Activated CD4-positive, alpha-beta T cell treated with anti-CD3 and anti-CD28 coated beads for 36 hours (primary cell): Measurements from ENCODE around the gene FAM117B. TPM values are rescaled to one million over a fixed set of nuclear protein-coding genes. Genes with fewer than 3 reads are reported as not detected.
A peak's percentile ranks its signal among the peaks of the same experiment; 100 is the strongest.

Experiments
- ATAC-seq: fragments of 200-7000 bp; cut with Tn5 transposase; one replicate; pipeline ENCODE4 v1.10.0; 2021; ENCODE audit warnings: mild to moderate bottlenecking, moderate library complexity
- CTCF ChIA-PET: fragments of 350-600 bp; sonication (Branson Sonifier 250); formaldehyde crosslinking; loops from one replicate; lab custom pipeline; 2021; ENCODE audit warnings: antibody characterized with exemption; lab: Charles Lee
- POLR2A ChIA-PET: fragments of 350-600 bp; sonication (Branson Sonifier 250); formaldehyde crosslinking; loops from one replicate; lab custom pipeline; 2021; ENCODE audit warnings: antibody characterized with exemption, inconsistent platforms; lab: Charles Lee
- DNase-seq: peaks from one replicate; pipeline ENCODE4 v3.0.0-alpha.2; 2020
- H3K27ac Mint-ChIP-seq: one replicate; pipeline ENCODE4 v1.8.0; 2021; ENCODE audit warnings: mixed read lengths
- H3K27me3 Mint-ChIP-seq: one replicate; pipeline ENCODE4 v1.8.0; 2021; ENCODE audit warnings: mixed read lengths
- H3K36me3 Mint-ChIP-seq: one replicate; pipeline ENCODE4 v1.8.0; 2021; ENCODE audit warnings: low read depth, mixed read lengths
- H3K4me1 Mint-ChIP-seq: one replicate; pipeline ENCODE4 v1.8.0; 2021; ENCODE audit warnings: mixed read lengths
- H3K4me3 Mint-ChIP-seq: one replicate; pipeline ENCODE4 v1.8.0; 2021; ENCODE audit warnings: mild to moderate bottlenecking, moderate library complexity, mixed read lengths
- H3K9me3 Mint-ChIP-seq: one replicate; pipeline ENCODE4 v1.8.0; 2021; ENCODE audit warnings: low read depth, mixed read lengths
- intact Hi-C, 2 experiments: fragments of 100-400 bp; cut with DNase I in 1 of 2; cut with micrococcal nuclease in 1 of 2; formaldehyde crosslinking; loops; one replicate each; pipeline versions ENCODE4 v1.14.2 to v1.15.1; 2022 to 2024; cut with DNase I, micrococcal nuclease
- total RNA-seq, 2 experiments: library from RNA; stranded (reverse); gene quantifications; one replicate each; pipeline ENCODE4 v1.2.3, GENCODE V29; 2021

FAM117B gene
- total RNA-seq, 2 experiments from 2014 or later = 15.3 to 16.6 TPM

DNA sequence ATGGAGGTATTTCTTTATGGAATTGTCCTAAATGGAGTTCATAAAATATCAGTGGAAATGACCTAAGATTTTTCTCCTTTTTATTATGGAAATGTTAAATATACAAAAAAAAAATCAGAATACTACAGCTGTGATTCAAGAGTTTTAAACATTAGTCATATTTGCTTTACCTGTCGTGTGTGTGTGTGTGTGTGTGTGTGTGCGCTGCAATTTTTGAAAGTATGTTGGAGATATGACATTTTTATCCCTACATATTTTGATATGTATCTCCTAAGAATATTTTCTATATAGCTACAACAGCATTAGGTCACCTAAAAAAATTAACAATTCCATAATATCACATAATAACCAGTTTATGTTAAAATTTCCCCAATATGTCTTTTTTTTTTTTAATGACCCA is 85.5 kb downstream of the FAM117B start:
- DNase-seq (no peak), ATAC-seq (no peak)
- peaks cover 11% of the 10 kb centered on the region for H3K9me3 Mint-ChIP-seq
- H3K4me1 Mint-ChIP-seq = peaks cover 39% of the 10 kb centered on the region
- H3K27ac Mint-ChIP-seq = no peak overlapping the region
- H3K27me3 Mint-ChIP-seq = no peaks in the 10 kb centered on the region
- no peak overlapping the region for H3K4me3 Mint-ChIP-seq
- peaks cover 19% of the 10 kb centered on the region for H3K36me3 Mint-ChIP-seq
- POLR2A ChIA-PET = no interaction called here
- CTCF ChIA-PET = interaction anchor here (0.6 to 1.0 kb wide), 3 partner anchors 22 to 868 kb away, joined by 3 to 4 read pairs (median 3); no protein-coding TSS in a partner anchor
- intact Hi-C loops = no loop called here

DNA sequence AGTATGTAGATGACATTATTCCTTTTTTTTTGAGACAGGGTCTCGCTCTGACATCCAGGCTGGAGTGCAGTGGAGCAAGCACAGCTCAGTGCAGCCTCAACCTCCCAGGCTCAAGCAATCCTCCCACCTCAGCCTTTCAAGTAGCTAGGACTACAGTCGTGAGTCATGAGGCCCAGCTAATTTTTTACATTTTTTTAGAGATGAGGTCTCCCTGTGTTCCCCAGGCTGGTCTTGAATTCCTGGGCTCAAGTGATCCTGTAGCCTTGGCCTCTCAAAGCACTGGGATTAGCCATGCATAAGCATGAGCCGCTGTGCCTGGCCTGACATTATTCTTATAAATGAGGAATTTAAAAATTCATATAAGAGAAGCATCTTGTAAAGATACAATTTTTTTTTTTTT is 86.9 kb downstream of the FAM117B start:
- H3K27me3 Mint-ChIP-seq = no peaks in the 10 kb centered on the region
- DNase-seq = no peak
- H3K27ac Mint-ChIP-seq = no peak overlapping the region
- no peak overlapping the region for H3K4me3 Mint-ChIP-seq
- H3K36me3 Mint-ChIP-seq = peaks cover 17% of the 10 kb centered on the region
- CTCF ChIA-PET = no interaction called here
- POLR2A ChIA-PET = interaction anchor here (0.6 kb wide), 1 partner anchor 19 kb away, joined by 3 read pairs; no protein-coding TSS in a partner anchor
- H3K4me1 Mint-ChIP-seq = peaks cover 36% of the 10 kb centered on the region
- ATAC-seq = no peak
- intact Hi-C loops = no loop called here
- H3K9me3 Mint-ChIP-seq = peaks cover 4% of the 10 kb centered on the region

DNA sequence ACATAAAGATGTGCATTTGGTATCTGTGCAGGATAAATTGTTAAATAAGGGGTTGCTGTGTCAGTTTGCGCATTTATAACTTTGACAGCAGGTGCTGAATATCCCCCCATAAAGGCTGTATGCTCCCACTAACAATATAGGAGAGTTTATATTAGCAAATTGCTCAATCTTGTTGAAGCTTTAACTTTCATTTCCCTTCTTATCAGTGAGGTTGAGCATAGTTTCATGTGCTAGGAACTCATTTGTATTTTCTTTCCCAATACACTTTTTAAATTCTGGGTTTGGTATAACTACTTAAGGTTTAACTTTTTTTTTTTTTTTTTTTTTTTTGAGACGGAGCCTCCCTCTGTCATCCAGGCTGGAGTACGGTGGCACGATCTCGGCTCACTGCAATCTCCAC is 89.0 kb downstream of the FAM117B start:
- intact Hi-C loops = no loop called here
- Mint-ChIP-seq H3K27ac (no peak overlapping the region), H3K4me3 (no peak overlapping the region), H3K9me3 (no peaks in the 10 kb centered on the region), H3K27me3 (no peaks in the 10 kb centered on the region), H3K36me3 (peaks cover 17% of the 10 kb centered on the region), H3K4me1 (peaks cover 21% of the 10 kb centered on the region)
- POLR2A ChIA-PET = no interaction called here
- DNase-seq (no peak), ATAC-seq (no peak)
- CTCF ChIA-PET = no interaction called here

DNA sequence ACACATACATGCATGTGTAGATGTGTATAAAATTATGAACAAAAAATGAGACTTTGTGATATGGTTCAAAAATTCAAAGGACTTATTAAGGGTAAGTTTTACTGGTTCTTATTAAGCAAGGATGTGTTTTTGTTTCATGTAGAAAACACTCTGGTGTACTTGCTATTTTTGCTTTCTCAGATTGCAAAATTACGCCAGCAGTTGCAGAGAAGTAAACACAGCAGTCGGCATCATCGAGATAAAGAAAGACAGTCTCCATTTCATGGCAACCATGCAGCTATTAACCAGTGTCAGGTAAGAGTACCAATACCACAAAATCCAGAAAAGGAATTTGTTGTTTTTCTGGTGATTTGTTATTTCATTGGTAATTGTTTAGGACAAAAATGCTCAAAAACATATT is 91.3 kb downstream of the FAM117B start:
- DNase-seq (no peak), ATAC-seq (no peak)
- Mint-ChIP-seq H3K36me3 (peaks cover 34% of the 10 kb centered on the region), H3K4me3 (no peak overlapping the region), H3K27ac (no peak overlapping the region), H3K4me1 (peaks cover 15% of the 10 kb centered on the region), H3K9me3 (peaks cover 2% of the 10 kb centered on the region), H3K27me3 (no peaks in the 10 kb centered on the region)
- intact Hi-C loops = no loop called here
- ChIA-PET POLR2A (no interaction called here), CTCF (no interaction called here)

- H3K9me3 Mint-ChIP-seq = peaks cover 9% of the 10 kb centered on the region
- H3K36me3 Mint-ChIP-seq = peaks cover 44% of the 10 kb centered on the region
- no peak overlapping the region for H3K27ac Mint-ChIP-seq
- ATAC-seq (peak; percentile 16), DNase-seq (no peak)
- POLR2A ChIA-PET = interaction anchor here (0.7 kb wide), 1 partner anchor 21 kb away, joined by 4 read pairs; no protein-coding TSS in a partner anchor
- peaks cover 22% of the 10 kb centered on the region for H3K4me1 Mint-ChIP-seq
- no peak overlapping the region for H3K4me3 Mint-ChIP-seq
- intact Hi-C loops = no loop called here
- no peaks in the 10 kb centered on the region for H3K27me3 Mint-ChIP-seq
- CTCF ChIA-PET = interaction anchor here (1.2 kb wide), 1 partner anchor 10 kb away, joined by 4 read pairs; no protein-coding TSS in a partner anchor
Measured at GRCh38 chr2:202736826-202737225, 102.1 kb downstream of the FAM117B start.

DNA sequence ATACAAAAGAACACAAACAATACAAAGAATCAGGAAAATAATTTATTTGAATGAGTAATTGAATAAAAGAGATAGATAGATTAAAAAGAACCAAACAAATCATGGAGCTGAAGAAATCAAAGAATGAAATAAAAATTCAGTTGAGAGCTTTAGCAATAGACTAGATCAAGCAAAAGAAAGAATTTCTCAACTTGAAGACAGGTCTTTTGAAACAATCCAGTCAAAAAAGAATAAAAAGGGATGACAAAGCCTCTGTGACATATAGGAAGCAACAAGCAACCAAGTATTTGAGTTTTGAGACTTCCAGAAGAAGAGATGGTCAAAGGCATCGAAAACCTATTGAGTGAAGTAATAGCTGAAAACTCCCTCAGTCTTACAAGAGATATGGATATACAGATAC is 108.8 kb downstream of the FAM117B start:
- no peak overlapping the region for H3K27ac Mint-ChIP-seq
- no peak overlapping the region for H3K4me3 Mint-ChIP-seq
- peaks cover 21% of the 10 kb centered on the region for H3K9me3 Mint-ChIP-seq
- H3K27me3 Mint-ChIP-seq = no peaks in the 10 kb centered on the region
- POLR2A ChIA-PET = no interaction called here
- CTCF ChIA-PET = interaction anchor here (0.7 to 0.8 kb wide), 2 partner anchors 34 to 39 kb away, joined by 3 to 4 read pairs; no protein-coding TSS in a partner anchor
- peaks cover 5% of the 10 kb centered on the region for H3K4me1 Mint-ChIP-seq
- intact Hi-C loops = no loop called here
- DNase-seq = no peak
- no peak for ATAC-seq
- H3K36me3 Mint-ChIP-seq = peaks cover 43% of the 10 kb centered on the region

DNA sequence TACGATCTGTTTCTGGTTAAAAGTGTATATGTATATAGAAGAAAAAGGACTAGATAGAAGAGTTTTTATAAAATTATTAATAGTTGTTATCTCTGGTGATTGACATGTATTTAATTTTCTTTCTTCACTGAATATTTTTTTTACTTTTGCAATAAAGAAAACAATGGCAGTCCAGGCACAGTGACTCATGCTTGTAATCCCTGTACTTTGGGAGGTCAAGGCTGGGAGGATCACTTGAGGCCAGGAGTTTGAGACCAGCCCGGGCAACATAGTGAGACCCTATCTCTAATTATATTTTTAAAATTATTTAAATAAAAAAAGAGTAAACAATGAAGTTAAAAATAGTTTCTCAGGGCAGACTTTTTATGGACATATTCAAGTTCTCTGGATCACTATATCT is 114.7 kb downstream of the FAM117B start:
- no peak for ATAC-seq
- H3K4me3 Mint-ChIP-seq = no peak overlapping the region
- peaks cover 47% of the 10 kb centered on the region for H3K4me1 Mint-ChIP-seq
- H3K9me3 Mint-ChIP-seq = peaks cover 10% of the 10 kb centered on the region
- peaks cover 27% of the 10 kb centered on the region for H3K36me3 Mint-ChIP-seq
- peak overlapping the region; percentile 94 for H3K27ac Mint-ChIP-seq
- POLR2A ChIA-PET = interaction anchor here (0.5 kb wide), 1 partner anchor 115 kb away, joined by 3 read pairs; no protein-coding TSS in a partner anchor
- no peaks in the 10 kb centered on the region for H3K27me3 Mint-ChIP-seq
- CTCF ChIA-PET = interaction anchor here (1.0 to 1.1 kb wide), 2 partner anchors 49 to 161 kb away, joined by 3 read pairs; no protein-coding TSS in a partner anchor
- intact Hi-C loops = no loop called here
- DNase-seq = no peak

- ATAC-seq = peak; percentile 28
- peaks cover 25% of the 10 kb centered on the region for H3K36me3 Mint-ChIP-seq
- H3K9me3 Mint-ChIP-seq = peaks cover 6% of the 10 kb centered on the region
- ChIA-PET CTCF (interaction anchor here (0.9 kb wide), 1 partner anchor 159 kb away, joined by 3 read pairs; no protein-coding TSS in a partner anchor), POLR2A (interaction anchor here (0.6 to 1.5 kb wide), 3 partner anchors 10 to 130 kb away, joined by 3 to 5 read pairs (median 3); no protein-coding TSS in a partner anchor)
- H3K4me3 Mint-ChIP-seq = no peak overlapping the region
- H3K4me1 Mint-ChIP-seq = peaks cover 45% of the 10 kb centered on the region
- intact Hi-C loops = no loop called here
- no peak for DNase-seq
- H3K27me3 Mint-ChIP-seq = no peaks in the 10 kb centered on the region
- H3K27ac Mint-ChIP-seq = peak overlapping the region; percentile 94
Measured at GRCh38 chr2:202750763-202751427, 116.1 kb downstream of the FAM117B start.

DNA sequence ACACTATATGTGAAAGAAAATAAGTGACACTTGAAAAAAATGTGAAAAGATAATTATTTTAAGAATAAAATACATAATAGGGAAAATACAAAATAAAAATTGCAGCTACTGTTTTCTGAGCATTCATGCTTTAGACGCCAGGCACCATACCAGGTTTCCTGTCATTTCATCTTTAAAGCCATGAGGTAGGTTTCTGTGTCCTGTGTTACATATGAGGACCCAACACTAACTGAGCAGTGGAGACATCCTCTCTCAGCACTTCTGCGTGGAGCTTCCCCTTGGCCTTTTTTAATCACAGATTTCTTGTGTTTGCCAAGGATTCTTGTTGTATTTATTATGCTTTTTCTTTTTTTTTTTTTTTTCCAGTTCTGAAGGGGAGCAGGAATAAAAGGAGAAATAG is 117.3 kb downstream of the FAM117B start:
- H3K4me1 Mint-ChIP-seq = peaks cover 48% of the 10 kb centered on the region
- intact Hi-C loops = no loop called here
- ChIA-PET CTCF (interaction anchor here (0.6 to 0.9 kb wide), 3 partner anchors 11 to 161 kb away, joined by 3 read pairs; no protein-coding TSS in a partner anchor), POLR2A (interaction anchor here (1.5 kb wide), 1 partner anchor 10 kb away, joined by 3 read pairs; no protein-coding TSS in a partner anchor)
- peaks cover 25% of the 10 kb centered on the region for H3K36me3 Mint-ChIP-seq
- no peaks in the 10 kb centered on the region for H3K27me3 Mint-ChIP-seq
- H3K4me3 Mint-ChIP-seq = no peak overlapping the region
- ATAC-seq (no peak), DNase-seq (no peak)
- peak overlapping the region; percentile 74 for H3K27ac Mint-ChIP-seq
- H3K9me3 Mint-ChIP-seq = peaks cover 6% of the 10 kb centered on the region

GRCh38 chr2:202754936-202755335 is 120.2 kb downstream of the FAM117B start:
- Mint-ChIP-seq H3K4me1 (peaks cover 45% of the 10 kb centered on the region), H3K36me3 (peaks cover 35% of the 10 kb centered on the region), H3K27me3 (no peaks in the 10 kb centered on the region), H3K9me3 (peaks cover 6% of the 10 kb centered on the region), H3K27ac (peak overlapping the region; percentile 7), H3K4me3 (no peak overlapping the region)
- intact Hi-C loops = no loop called here
- DNase-seq = no peak
- ChIA-PET POLR2A (no interaction called here), CTCF (interaction anchor here (0.6 kb wide), 1 partner anchor 44 kb away, joined by 3 read pairs; no protein-coding TSS in a partner anchor)
- ATAC-seq = peak; percentile 57

DNA sequence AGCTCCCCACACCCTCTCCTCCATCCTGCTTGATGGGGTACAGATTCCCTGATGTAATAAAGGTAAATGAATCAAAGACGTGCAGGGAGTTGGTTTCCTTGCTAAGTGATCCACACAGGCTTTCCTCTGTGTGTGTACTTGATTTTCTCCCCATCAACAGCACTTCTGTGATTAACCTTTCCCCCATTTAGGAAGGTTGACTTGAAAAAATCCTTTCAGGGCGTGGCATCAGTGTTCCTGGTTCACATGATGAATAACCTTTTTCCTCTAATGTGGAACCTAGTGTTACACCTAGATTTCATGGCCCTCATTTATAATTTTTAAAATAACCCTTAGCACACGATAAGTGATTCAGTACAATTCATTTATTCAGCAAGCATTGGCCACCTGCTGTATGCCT is 121.8 kb downstream of the FAM117B start:
- Mint-ChIP-seq H3K27me3 (no peaks in the 10 kb centered on the region), H3K4me3 (no peak overlapping the region), H3K4me1 (peaks cover 43% of the 10 kb centered on the region), H3K9me3 (peaks cover 4% of the 10 kb centered on the region), H3K36me3 (peaks cover 47% of the 10 kb centered on the region), H3K27ac (no peak overlapping the region)
- CTCF ChIA-PET = no interaction called here
- intact Hi-C loops = no loop called here
- DNase-seq (no peak), ATAC-seq (no peak)
- POLR2A ChIA-PET = no interaction called here

DNA sequence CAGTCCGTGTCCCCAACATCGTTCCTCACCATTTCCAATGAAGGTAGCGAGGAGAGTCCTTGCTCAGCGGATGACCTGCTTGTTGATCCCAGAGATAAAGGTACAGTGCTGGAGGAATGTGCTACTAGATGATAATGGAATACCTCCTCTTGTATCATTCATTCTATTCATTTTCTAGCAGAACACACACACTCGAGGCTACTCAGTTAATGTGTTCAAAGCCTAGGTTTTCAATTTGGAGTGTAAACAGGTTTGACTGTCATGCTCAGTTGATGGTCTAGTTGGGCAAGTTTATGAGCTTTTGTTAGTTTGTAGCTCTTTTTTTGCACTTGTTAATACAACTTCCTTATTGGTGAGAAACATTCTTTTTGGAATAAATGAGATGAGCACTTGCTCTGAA is 122.6 kb downstream of the FAM117B start:
- DNase-seq (no peak), ATAC-seq (no peak)
- CTCF ChIA-PET = no interaction called here
- Mint-ChIP-seq H3K27me3 (no peaks in the 10 kb centered on the region), H3K27ac (no peak overlapping the region), H3K4me1 (peaks cover 42% of the 10 kb centered on the region), H3K4me3 (no peak overlapping the region), H3K36me3 (peaks cover 47% of the 10 kb centered on the region), H3K9me3 (peaks cover 4% of the 10 kb centered on the region)
- intact Hi-C loops = no loop called here
- POLR2A ChIA-PET = no interaction called here
